ENCODE results near the gene HADHB.
"Not testable (repeated sequence)": the region's sequence is repeated elsewhere in the genome, so short reads cannot be mapped to it uniquely, and the experiment has no call there.

The HADHB gene

GRCh38 chr2:26268213-26268612 lies 23.5 kb downstream of the HADHB start:
- H3K4me2 ChIP-seq (ENCODE audit: low read length) = no peak overlapping the region
- peaks cover 11% of the 10 kb centered on the region; the same call in 1 of the 2 replicates for H3F3A ChIP-seq (ENCODE audit: control insufficient read depth, insufficient read depth)
- H3K9me3 ChIP-seq (ENCODE audit: control insufficient read depth, insufficient read depth, low read length) = no peaks in the 10 kb centered on the region
- H3K36me3 ChIP-seq (ENCODE audit: control insufficient read depth, low read length) = no peaks in the 10 kb centered on the region; the same call in 1 of the 2 replicates
- H3K9me2 ChIP-seq (replicated peaks; ENCODE audit: control insufficient read depth, low read length) = no peaks in the 10 kb centered on the region
- H3K4me1 ChIP-seq (ENCODE audit: control insufficient read depth, low read length) = peaks cover 19% of the 10 kb centered on the region
- TF ChIP-seq EZH2phosphoT487 (IDR thresholded peaks at IDR 0.05; ENCODE audit: borderline replicate concordance, low read length) (no peak), CTCF (IDR thresholded peaks at IDR 0.05; ENCODE audit: low read depth, low read length, poor library complexity, severe bottlenecking) (no peak)
- H3K27me3 ChIP-seq (ENCODE audit: control insufficient read depth, low read length) = no peaks in the 10 kb centered on the region
- no peak overlapping the region for H3K4me3 ChIP-seq (ENCODE audit: low read length)
- H4K20me1 ChIP-seq (ENCODE audit: control insufficient read depth, insufficient read depth, low read depth, low read length) = no peaks in the 10 kb centered on the region
- H3K27ac ChIP-seq (ENCODE audit: low read depth, low read length) = no peak overlapping the region
- no peaks in the 10 kb centered on the region for H3K79me2 ChIP-seq (ENCODE audit: control insufficient read depth, low read length)

DNA sequence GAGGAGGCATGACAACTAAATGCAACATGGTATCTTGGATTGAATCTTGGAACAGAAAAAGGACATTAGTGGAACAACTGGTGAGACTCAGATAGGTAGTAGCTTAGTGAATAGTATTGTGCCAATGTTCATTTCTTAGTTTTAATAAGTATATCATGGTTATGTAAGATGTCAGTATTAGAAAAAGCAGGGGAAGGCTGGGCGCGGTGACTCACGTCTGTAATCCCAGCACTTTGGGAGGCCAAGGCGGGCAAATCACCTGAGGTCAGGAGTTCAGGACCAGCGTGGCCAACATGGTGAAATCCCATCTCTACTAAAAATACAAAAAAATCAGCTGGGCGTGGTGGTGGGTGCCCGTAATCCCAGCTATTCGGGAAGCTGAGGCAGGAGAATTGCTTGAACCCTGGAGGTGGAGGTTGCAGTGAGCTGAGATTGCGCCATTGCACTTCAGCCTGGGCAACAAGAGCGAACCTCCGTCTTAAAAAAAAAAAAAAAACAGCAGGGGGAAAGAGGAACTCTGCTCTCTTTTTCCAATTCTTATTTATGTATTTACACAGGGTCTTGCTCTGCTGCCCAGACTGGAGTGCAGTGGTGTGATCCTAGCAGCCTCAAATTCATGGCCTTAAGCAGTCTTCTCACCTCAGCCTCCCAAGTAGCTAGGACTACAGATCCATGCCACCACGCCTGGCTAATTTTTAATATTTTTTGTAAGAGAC lies 24.1 kb downstream of the HADHB start:
- H3K36me3 ChIP-seq (ENCODE audit: control insufficient read depth, low read length); H3K79me2 ChIP-seq (ENCODE audit: control insufficient read depth, low read length); H4K20me1 ChIP-seq (ENCODE audit: control insufficient read depth, insufficient read depth, low read depth, low read length); H3K9me3 ChIP-seq (ENCODE audit: control insufficient read depth, insufficient read depth, low read length); H3K27me3 ChIP-seq (ENCODE audit: control insufficient read depth, low read length); H3K9me2 ChIP-seq (replicated peaks; ENCODE audit: control insufficient read depth, low read length); H3K4me3 ChIP-seq (ENCODE audit: low read length): not testable (repeated sequence)
- Histone ChIP-seq H3K4me2 (ENCODE audit: low read length) (peak overlapping the region; percentile 62; the same call in 1 of the 2 replicates), H3K4me1 (ENCODE audit: control insufficient read depth, low read length) (peaks cover 23% of the 10 kb centered on the region), H3F3A (ENCODE audit: control insufficient read depth, insufficient read depth) (peaks cover 11% of the 10 kb centered on the region; the same call in 1 of the 2 replicates), H3K27ac (ENCODE audit: low read depth, low read length) (peak overlapping the region; percentile 68; the same call in 1 of the 2 replicates)

- H3K27me3 ChIP-seq (ENCODE audit: control insufficient read depth, low read length) = no peaks in the 10 kb centered on the region
- H4K20me1 ChIP-seq (ENCODE audit: control insufficient read depth, insufficient read depth, low read depth, low read length) = no peaks in the 10 kb centered on the region
- H3K4me2 ChIP-seq (ENCODE audit: low read length) = peak overlapping the region; percentile 62
- no peaks in the 10 kb centered on the region for H3K9me2 ChIP-seq (replicated peaks; ENCODE audit: control insufficient read depth, low read length)
- no peaks in the 10 kb centered on the region for H3K79me2 ChIP-seq (ENCODE audit: control insufficient read depth, low read length)
- TF ChIP-seq CTCF (IDR thresholded peaks at IDR 0.05; ENCODE audit: low read depth, low read length, poor library complexity, severe bottlenecking) = no peak
- TF ChIP-seq EZH2phosphoT487 (IDR thresholded peaks at IDR 0.05; ENCODE audit: borderline replicate concordance, low read length) = no peak
- peaks cover 23% of the 10 kb centered on the region for H3K4me1 ChIP-seq (ENCODE audit: control insufficient read depth, low read length)
- H3F3A ChIP-seq (ENCODE audit: control insufficient read depth, insufficient read depth) = peaks cover 11% of the 10 kb centered on the region; the same call in 1 of the 2 replicates
- peak overlapping the region; percentile 44 for H3K4me3 ChIP-seq (ENCODE audit: low read length)
- peak overlapping the region; percentile 68 for H3K27ac ChIP-seq (ENCODE audit: low read depth, low read length)
- H3K36me3 ChIP-seq (ENCODE audit: control insufficient read depth, low read length) = peaks cover 9% of the 10 kb centered on the region
- no peaks in the 10 kb centered on the region for H3K9me3 ChIP-seq (ENCODE audit: control insufficient read depth, insufficient read depth, low read length)
Measured at GRCh38 chr2:26269571-26270158, 24.9 kb downstream of the HADHB start.

GRCh38 chr2:26270373-26270772 lies 25.6 kb downstream of the HADHB start:
- H4K20me1 ChIP-seq (ENCODE audit: control insufficient read depth, insufficient read depth, low read depth, low read length) = no peaks in the 10 kb centered on the region
- peaks cover 23% of the 10 kb centered on the region for H3K4me1 ChIP-seq (ENCODE audit: control insufficient read depth, low read length)
- peak overlapping the region; percentile 68 for H3K27ac ChIP-seq (ENCODE audit: low read depth, low read length)
- peak overlapping the region; percentile 62 for H3K4me2 ChIP-seq (ENCODE audit: low read length)
- peak overlapping the region; percentile 44 for H3K4me3 ChIP-seq (ENCODE audit: low read length)
- H3K79me2 ChIP-seq (ENCODE audit: control insufficient read depth, low read length) = no peaks in the 10 kb centered on the region
- no peaks in the 10 kb centered on the region for H3K27me3 ChIP-seq (ENCODE audit: control insufficient read depth, low read length)
- peaks cover 11% of the 10 kb centered on the region; the same call in 1 of the 2 replicates for H3F3A ChIP-seq (ENCODE audit: control insufficient read depth, insufficient read depth)
- H3K36me3 ChIP-seq (ENCODE audit: control insufficient read depth, low read length) = peaks cover 10% of the 10 kb centered on the region
- no peaks in the 10 kb centered on the region for H3K9me2 ChIP-seq (replicated peaks; ENCODE audit: control insufficient read depth, low read length)
- TF ChIP-seq CTCF (IDR thresholded peaks at IDR 0.05; ENCODE audit: low read depth, low read length, poor library complexity, severe bottlenecking) (no peak), EZH2phosphoT487 (IDR thresholded peaks at IDR 0.05; ENCODE audit: borderline replicate concordance, low read length) (no peak)
- no peaks in the 10 kb centered on the region for H3K9me3 ChIP-seq (ENCODE audit: control insufficient read depth, insufficient read depth, low read length)
